GM12878 (cell line): ENCODE results near the gene STX1A. TPM values are rescaled to one million over a fixed set of nuclear protein-coding genes. Genes with fewer than 3 reads are reported as not detected.
A peak's percentile ranks its signal among the peaks of the same experiment; 100 is the strongest.

Experiments
- ATAC-seq: fragments of 200-7000 bp; cut with Tn5 transposase; 3 replicates; pipeline ENCODE4 v1.9.1; 2020; ENCODE audit warnings: mild to moderate bottlenecking, moderate library complexity
- BruUV-seq: library from RNA; stranded (reverse); fragments of 400-500 nt; replicated peaks from 2 replicates; lab custom pipeline; 2021; lab: Mats Ljungman, UMichigan
- CTCF ChIA-PET: fragments of 300-600 bp; sonication (Branson Sonifier 250); formaldehyde crosslinking; extraction: SDS; loops from one replicate; lab custom pipeline; 2021; ENCODE audit warnings: inconsistent platforms; lab: Yijun Ruan, JAX
- POLR2A ChIA-PET: fragments of 350-600 bp; formaldehyde crosslinking; extraction: SDS; loops from one replicate; lab custom pipeline; 2021; ENCODE audit warnings: inconsistent platforms; lab: Charles Lee
- RAD21 ChIA-PET: fragments of 300-600 bp; sonication (Branson Sonifier 250); formaldehyde crosslinking; loops from one replicate; lab custom pipeline; 2023; ENCODE audit warnings: antibody characterized with exemption; ENCODE audit not compliant: unreplicated experiment; lab: Charles Lee
- SMC1A ChIA-PET: fragments of 300-600 bp; sonication (Branson Sonifier 250); formaldehyde crosslinking; loops from one replicate; lab custom pipeline; 2023; ENCODE audit not compliant: unreplicated experiment, uncharacterized antibody; lab: Charles Lee
- DNase-seq: peaks from one replicate; pipeline ENCODE4 v3.0.0-alpha.2; 2011; ENCODE audit warnings: low read depth, low spot score
- FAIRE-seq: peaks from 3 replicates; lab custom pipeline; 2011; peaks lifted over from hg19 to GRCh38; lab: Jason Lieb, UNC
- H2AFZ ChIP-seq: 2 replicates; pipeline ENCODE4 v1.6.0; 2011; ENCODE audit warnings: low read depth, low read length, control low read depth; ENCODE audit not compliant: control insufficient read depth
- H3K27ac ChIP-seq: 2 replicates; pipeline ENCODE4 v1.5.1; 2011; ENCODE audit warnings: control low read depth; ENCODE audit not compliant: control insufficient read depth, insufficient read depth
- H3K27me3 ChIP-seq, 2 experiments: replicated peaks in 1 of 2; 2 replicates each; pipeline versions ENCODE4 v1.6.0 to v1.6.1; 2011; ENCODE audit warnings: low read length in 1 of 2; ENCODE audit not compliant: control insufficient read depth in 2 of 2, insufficient read depth in 2 of 2
- H3K36me3 ChIP-seq, 2 experiments: 2 replicates each; pipeline ENCODE4 v1.5.1; 2011; ENCODE audit warnings: low read length in 1 of 2; ENCODE audit not compliant: control insufficient read depth in 2 of 2, insufficient read depth in 2 of 2
- H3K4me1 ChIP-seq: 2 replicates; pipeline ENCODE4 v1.6.1; 2011; ENCODE audit warnings: mild to moderate bottlenecking, low read length, moderate library complexity, mixed read lengths; ENCODE audit not compliant: control insufficient read depth, insufficient read depth
- H3K4me2 ChIP-seq: 2 replicates; pipeline ENCODE4 v1.6.0; 2011; ENCODE audit warnings: control low read depth; ENCODE audit not compliant: control insufficient read depth, insufficient read depth
- H3K4me3 ChIP-seq: fragments of 200-600 bp; sonication (generic); 2 replicates; pipeline ENCODE4 v1.5.1; 2016
- H3K79me2 ChIP-seq: 2 replicates; pipeline ENCODE4 v1.6.0; 2011; ENCODE audit warnings: low read length; ENCODE audit not compliant: control insufficient read depth, insufficient read depth
- H3K9ac ChIP-seq: 2 replicates; pipeline ENCODE4 v1.8.0; 2011; ENCODE audit warnings: low read length, control low read depth, mixed read lengths; ENCODE audit not compliant: control insufficient read depth, insufficient read depth
- H3K9me3 ChIP-seq: replicated peaks from 3 replicates; pipeline ENCODE4 v1.5.1; 2011; ENCODE audit warnings: mild to moderate bottlenecking, low read length; ENCODE audit not compliant: control insufficient read depth, insufficient read depth
- H4K20me1 ChIP-seq: 2 replicates; pipeline ENCODE4 v1.6.0; 2011; ENCODE audit not compliant: control insufficient read depth, insufficient read depth
- BRCA1 ChIP-seq: IDR thresholded peaks from 2 replicates; pipeline ENCODE4 v1.6.1; 2011; ENCODE audit warnings: low read depth, low read length, improper control_type of control experiment
- CEBPB ChIP-seq, 2 experiments: fragments of 150-350 bp in 1 of 2; IDR thresholded peaks; 2 replicates each; pipeline ENCODE4 v1.6.1; 2012 to 2014; ENCODE audit warnings: low read depth in 2 of 2, low read length in 2 of 2, borderline replicate concordance in 1 of 2, inconsistent platforms in 1 of 2
- CHD1 ChIP-seq: IDR thresholded peaks from 2 replicates; pipeline ENCODE4 v1.6.1; 2012; ENCODE audit warnings: low read depth, low read length, improper control_type of control experiment
- EED ChIP-seq: sonication (generic); IDR thresholded peaks from 2 replicates; pipeline ENCODE4 v1.6.1; 2016; ENCODE audit warnings: antibody characterized with exemption, low read depth
- GATAD2B ChIP-seq: fragments of 450-650 bp; conservative IDR thresholded peaks from 2 replicates; pipeline ENCODE4 v1.6.1; 2017; ENCODE audit warnings: low read depth, mild to moderate bottlenecking, moderate library complexity
- JUNB ChIP-seq: IDR thresholded peaks from 2 replicates; pipeline ENCODE4 v1.6.1; 2016; ENCODE audit warnings: antibody characterized with exemption, mild to moderate bottlenecking
- LARP7 ChIP-seq: fragments of 450-650 bp; IDR thresholded peaks from 2 replicates; pipeline ENCODE4 v1.6.1; 2017; ENCODE audit warnings: mild to moderate bottlenecking
- MTA2 ChIP-seq: fragments of 450-650 bp; IDR thresholded peaks from 2 replicates; pipeline ENCODE4 v1.6.1; 2016; ENCODE audit warnings: low read depth, mild to moderate bottlenecking, moderate library complexity
- NFIC ChIP-seq: IDR thresholded peaks from 2 replicates; pipeline ENCODE4 v1.6.1; 2012; ENCODE audit warnings: low read depth, mild to moderate bottlenecking, inconsistent platforms, low read length, moderate library complexity
- POLR2AphosphoS5 ChIP-seq: IDR thresholded peaks from 2 replicates; pipeline ENCODE4 v1.6.1; 2011; ENCODE audit warnings: mild to moderate bottlenecking, low read length, inconsistent platforms
- SP1 ChIP-seq: IDR thresholded peaks from one replicate; pipeline ENCODE4 v1.6.1; 2011; ENCODE audit warnings: low read depth, low read length
- SREBF1 ChIP-seq: IDR thresholded peaks from 2 replicates; pipeline ENCODE4 v1.6.1; 2012; ENCODE audit warnings: mild to moderate bottlenecking, low read length
- SUPT20H ChIP-seq: IDR thresholded peaks from 2 replicates; pipeline ENCODE4 v1.6.1; 2011; ENCODE audit warnings: low read depth, mild to moderate bottlenecking, low read length, moderate library complexity, borderline replicate concordance; ENCODE audit not compliant: control insufficient read depth
- WRNIP1 ChIP-seq: IDR thresholded peaks from 2 replicates; pipeline ENCODE4 v1.6.1; 2011; ENCODE audit warnings: low read depth, low read length, improper control_type of control experiment, borderline replicate concordance
- YY1 ChIP-seq: IDR thresholded peaks from 2 replicates; pipeline ENCODE4 v1.6.1; 2011; ENCODE audit warnings: low read depth, mild to moderate bottlenecking, low read length
- ZBTB11 ChIP-seq: fragments of 450-650 bp; formaldehyde crosslinking; IDR thresholded peaks from 2 replicates; pipeline ENCODE4 v1.5.0; 2022; ENCODE audit warnings: mild to moderate bottlenecking, missing genetic modification characterization
- ZNF384 ChIP-seq: IDR thresholded peaks from 2 replicates; pipeline ENCODE4 v1.6.1; 2012; ENCODE audit warnings: low read depth, mild to moderate bottlenecking, low read length, improper control_type of control experiment, borderline replicate concordance
- WGBS: methylation state at CpG from one replicate; pipeline ENCODE4 v1.1.6; 2016; ENCODE audit warnings: low lambda C conversion rate; ENCODE audit not compliant: insufficient replicate concordance, insufficient coverage; ENCODE audit errors: missing lambda C conversion rate; 5-methylcytosine and 5-hydroxymethylcytosine counted together
- in situ Hi-C: fragments of 300-500 bp; cut with MboI; formaldehyde crosslinking; loops from 9 replicates; pipeline ENCODE4 v1.14.3; 2018; ENCODE audit warnings: mixed read lengths
- intact Hi-C: fragments of 100-400 bp; cut with micrococcal nuclease; formaldehyde crosslinking; loops from one replicate; pipeline ENCODE4 v1.14.2; 2022; ENCODE audit not compliant: unreplicated experiment
- polyA plus RNA-seq, 11 experiments: library from polyadenylated mRNA; depleted of rRNA in 4 of 11; unstranded in 6 of 11; stranded (reverse) in 5 of 11; fragments of >200 nt; fragmentation: Nextera tagmentation in 4 of 11; fragmentation: Illumina TruSeq in 1 of 11; extraction: Ambion mirVana in 4 of 11; extraction: Trizol in 1 of 11; gene quantifications; 1 replicate in 1 of 11; 2 replicates in 10 of 11; pipeline versions ENCODE4 v1.2.1 to v1.2.3, GENCODE V29; 2011 to 2016; ENCODE audit warnings: inconsistent platforms in 2 of 11, missing spikeins in 2 of 11, low read depth in 1 of 11
- total RNA-seq, 4 experiments: library from RNA; depleted of rRNA in 3 of 4; stranded (reverse); fragments of >200 nt in 3 of 4; fragmentation: Illumina TruSeq in 1 of 4; extraction: Trizol in 1 of 4; gene quantifications; 2 replicates each; pipeline versions ENCODE4 v1.2.1 to v1.2.3, GENCODE V29; 2013 to 2021
- TF ChIP-seq, protein P1 (sequence below): IDR thresholded peaks from 2 replicates; pipeline ENCODE4 v1.6.1; 2011; ENCODE audit warnings: mild to moderate bottlenecking, low read depth, low read length, moderate library complexity; ENCODE audit not compliant: insufficient replicate concordance

Gene STX1A
- total and polyA plus RNA-seq, 10 of the 15 experiments (the other 5 are each of a cell fraction or from before 2014, with no cell fraction given) = 0.15 to 5.3 (median 2.5) TPM

GRCh38 chr7:73734619-73735527, 15.4 kb upstream of the STX1A start (continued):
- TF ChIP-seq GATAD2B (no peak), YY1 (peak; percentile 58; the same call in 1 of the 2 replicates), LARP7 (peak; percentile 49; the same call in 1 of the 2 replicates)
- TF ChIP-seq, all 136 proteins: peak for 15

- no peaks in the 10 kb centered on the region; the same call in 1 of the 2 replicates for H3K4me1 ChIP-seq
- in situ Hi-C loops = loop anchor here (5.0 kb wide), 1 partner anchor 125 kb away; no protein-coding TSS in a partner anchor
- H3K9me3 ChIP-seq = no peaks in the 10 kb centered on the region
- no peak overlapping the region for H2AFZ ChIP-seq
- no peaks in the 10 kb centered on the region for H4K20me1 ChIP-seq
- no peaks in the 10 kb centered on the region for H3K27me3 ChIP-seq
- intact Hi-C loops = loop anchor here (10.0 kb wide), 1 partner anchor 208 kb away; the partner anchor contains the start of gene BAZ1B
- DNase-seq = no peak
- H3K79me2 ChIP-seq = no peaks in the 10 kb centered on the region
- FAIRE-seq = no peak
- ChIA-PET CTCF (interaction anchor here (0.6 to 1.6 kb wide), 4 partner anchors 111 to 213 kb away, joined by 3 to 8 read pairs (median 3); no protein-coding TSS in a partner anchor), POLR2A (no interaction called here), RAD21 (interaction anchor here (1.0 kb wide), 1 partner anchor 125 kb away, joined by 6 read pairs; no protein-coding TSS in a partner anchor), SMC1A (interaction anchor here (0.9 to 3.8 kb wide), 4 partner anchors 35 to 210 kb away, joined by 3 to 13 read pairs (median 4); no protein-coding TSS in a partner anchor)
- ATAC-seq = no peak
- peaks cover 0 to 8% of the 10 kb centered on the region in 2 experiments; a peak in 3 of 4 replicates for H3K36me3 ChIP-seq
- H3K4me3 ChIP-seq = no peak overlapping the region
- no TSS peak for BruUV-seq
- TF ChIP-seq CHD1 (no peak), ZBTB11 (CRISPR knock-in tag) (no peak), WRNIP1 (no peak), SREBF1 (no peak), CEBPB (IDR thresholded peaks at IDR 0.05; ENCODE audit: borderline replicate concordance in 1 of 2, low read depth in 2 of 2, low read length in 2 of 2) (no peak), SP1 (no peak), GATAD2B (no peak), ZNF384 (no peak), POLR2AphosphoS5 (no peak), JUNB (no peak), EED (no peak), SUPT20H (no peak), MTA2 (no peak), LARP7 (no peak), NFIC (no peak), BRCA1 (no peak)
- TF ChIP-seq, protein P1, sequence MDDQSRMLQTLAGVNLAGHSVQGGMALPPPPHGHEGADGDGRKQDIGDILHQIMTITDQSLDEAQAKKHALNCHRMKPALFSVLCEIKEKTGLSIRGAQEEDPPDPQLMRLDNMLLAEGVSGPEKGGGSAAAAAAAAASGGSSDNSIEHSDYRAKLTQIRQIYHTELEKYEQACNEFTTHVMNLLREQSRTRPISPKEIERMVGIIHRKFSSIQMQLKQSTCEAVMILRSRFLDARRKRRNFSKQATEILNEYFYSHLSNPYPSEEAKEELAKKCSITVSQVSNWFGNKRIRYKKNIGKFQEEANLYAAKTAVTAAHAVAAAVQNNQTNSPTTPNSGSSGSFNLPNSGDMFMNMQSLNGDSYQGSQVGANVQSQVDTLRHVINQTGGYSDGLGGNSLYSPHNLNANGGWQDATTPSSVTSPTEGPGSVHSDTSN = no peak
- no peak overlapping the region for H3K9ac ChIP-seq
- H3K27ac ChIP-seq = no peak overlapping the region
- H3K4me2 ChIP-seq = no peak overlapping the region
- 44% methylated on average over 2 of the region's 2 CpGs for WGBS
These were observed 12.9 kb upstream of the STX1A start for GRCh38 chr7:73732397-73732796.
